Naive thymus-derived CD8-positive, alpha-beta T cell (primary cell): ENCODE data around the gene DHX40. TPM values are rescaled to one million over a fixed set of nuclear protein-coding genes. Genes with fewer than 3 reads are reported as not detected.
A peak's percentile ranks its signal among the peaks of the same experiment; 100 is the strongest.
"Not testable (repeated sequence)": the region's sequence is repeated elsewhere in the genome, so short reads cannot be mapped to it uniquely, and the experiment has no call there.

Source experiments
- ATAC-seq, 2 donors: fragments of 150-1000 bp; cut with Tn5 transposase in 1 of 2; sonication (Bioruptor Pico), chemical (Tn5 transposase) in 1 of 2; 1 replicate in 1 of 2; 2 replicates in 1 of 2; pipeline ENCODE4 v1.10.0; 2021; ENCODE audit warnings: mild to moderate bottlenecking in 2 of 2, moderate library complexity in 2 of 2
- POLR2A ChIA-PET: fragments of 350-600 bp; sonication (Branson Sonifier 250); formaldehyde crosslinking; loops from one replicate; lab custom pipeline; 2021; ENCODE audit warnings: antibody characterized with exemption; lab: Charles Lee
- DNase-seq, 10 donors: peaks; one replicate each; pipeline versions ENCODE4 v3.0.0 to v3.0.0-alpha.2; 2020 to 2022
- H3K27ac Mint-ChIP-seq, 10 donors: one replicate each; pipeline ENCODE4 v1.8.0; 2020 to 2022; ENCODE audit warnings: mild to moderate bottlenecking in 10 of 10, mixed read lengths in 10 of 10, moderate library complexity in 4 of 10, inconsistent platforms in 1 of 10
- H3K27me3 Mint-ChIP-seq, 5 donors: one replicate each; pipeline ENCODE4 v1.8.0; 2021 to 2022; ENCODE audit warnings: mixed read lengths in 5 of 5
- H3K36me3 Mint-ChIP-seq, 3 donors: one replicate each; pipeline ENCODE4 v1.8.0; 2020 to 2022; ENCODE audit warnings: mixed read lengths in 3 of 3, mild to moderate bottlenecking in 2 of 3, inconsistent platforms in 1 of 3
- H3K4me1 Mint-ChIP-seq, 4 donors: one replicate each; pipeline ENCODE4 v1.8.0; 2021 to 2022; ENCODE audit warnings: mixed read lengths in 4 of 4
- H3K4me3 Mint-ChIP-seq, 10 donors: one replicate each; pipeline ENCODE4 v1.8.0; 2020 to 2022; ENCODE audit warnings: mild to moderate bottlenecking in 10 of 10, mixed read lengths in 10 of 10, moderate library complexity in 6 of 10, inconsistent platforms in 1 of 10
- H3K9me3 Mint-ChIP-seq, 9 donors: one replicate each; pipeline ENCODE4 v1.8.0; 2020 to 2022; ENCODE audit warnings: mixed read lengths in 9 of 9, mild to moderate bottlenecking in 3 of 9, inconsistent platforms in 1 of 9, moderate library complexity in 1 of 9
- polyA plus RNA-seq, 3 donors: library from polyadenylated mRNA; unstranded; fragments of 300-500 nt; fragmentation: Illumina TruSeq; gene quantifications; one replicate each; pipeline ENCODE4 v1.2.3, GENCODE V29; 2021
- total RNA-seq, 8 experiments: library from RNA in 2 of 8; stranded (reverse) in 2 of 8; gene quantifications; one replicate each; pipeline ENCODE4 v1.2.3 and lab custom pipeline; 2021 to 2026

Gene DHX40
- total and polyA plus RNA-seq, 5 experiments from 2014 or later, result 23.6 to 34.8 (median 25.9) TPM

DNA sequence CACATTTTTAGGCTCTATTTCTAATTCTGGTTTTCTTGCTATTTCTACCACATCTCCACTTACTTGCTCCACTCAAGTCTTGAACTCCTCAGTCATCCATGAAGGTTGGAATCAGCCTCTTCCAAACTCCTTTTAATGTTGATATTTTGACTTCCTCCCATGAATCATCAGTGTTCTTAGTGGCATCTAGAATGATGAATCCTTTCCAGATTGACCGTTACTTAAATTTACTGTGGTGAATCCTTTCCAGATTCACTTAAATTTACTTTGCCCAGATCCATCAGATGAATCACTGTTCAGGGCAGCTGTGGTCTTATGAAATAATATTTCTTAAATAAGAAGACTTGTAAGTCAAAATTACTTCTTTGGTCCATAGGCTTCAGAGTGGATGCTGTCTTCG is 86.7 kb downstream of the DHX40 start:
- peak overlapping the region in 1 of 10 donors; percentile 29 for H3K4me3 Mint-ChIP-seq
- peaks cover 0 to 2% (median 0%) of the 10 kb centered on the region in 9 donors for H3K9me3 Mint-ChIP-seq
- POLR2A ChIA-PET, result interaction anchor here (1.0 kb wide), 1 partner anchor 32 kb away, joined by 4 read pairs; no protein-coding TSS in a partner anchor
- ATAC-seq, result no peak
- H3K27ac Mint-ChIP-seq, result peak overlapping the region in 1 of 10 donors; percentile 15
- H3K27me3 Mint-ChIP-seq, result no peaks in the 10 kb centered on the region
- H3K36me3 Mint-ChIP-seq, result peaks cover 15 to 94% (median 34%) of the 10 kb centered on the region in 3 donors
- peaks cover 8 to 38% (median 27%) of the 10 kb centered on the region in 4 donors for H3K4me1 Mint-ChIP-seq
- no peak for DNase-seq

DNA sequence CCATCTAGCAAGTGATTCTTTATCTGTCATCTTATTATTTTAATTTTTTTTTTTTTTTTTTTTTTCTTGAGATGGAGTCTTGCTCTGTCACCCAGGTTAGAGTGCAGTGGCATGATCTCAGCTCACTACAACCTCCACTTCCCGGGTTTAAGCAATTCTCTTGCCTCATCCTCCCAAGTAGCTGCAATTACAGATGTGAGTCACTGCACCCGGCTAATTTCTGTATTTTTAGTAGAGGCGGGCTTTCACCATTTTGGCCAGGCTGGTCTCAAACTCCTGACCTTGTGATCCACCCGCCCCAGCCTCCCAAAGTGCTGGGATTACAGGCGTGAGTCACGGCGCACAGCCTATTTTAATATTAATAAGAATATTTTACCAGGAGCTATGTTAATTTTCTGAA is 91.2 kb downstream of the DHX40 start:
- H3K4me3 Mint-ChIP-seq, H3K27me3 Mint-ChIP-seq, DNase-seq, H3K27ac Mint-ChIP-seq, ATAC-seq, H3K9me3 Mint-ChIP-seq: not testable (repeated sequence)
- POLR2A ChIA-PET, result interaction anchor here (0.6 kb wide), 1 partner anchor 36 kb away, joined by 5 read pairs; no protein-coding TSS in a partner anchor
- peaks cover 9 to 94% (median 29%) of the 10 kb centered on the region in 3 donors for H3K36me3 Mint-ChIP-seq
- H3K4me1 Mint-ChIP-seq, result peaks cover 2 to 12% (median 10%) of the 10 kb centered on the region in 4 donors

Other genes starting within 250 kb of the DHX40 start
- gene YPEL2, start 234.0 kb upstream of the DHX40 start, total RNA-seq, result 10 to 100 TPM; 73.5 to 75.0 TPM
- gene YPEL2, start 234.0 kb upstream of the DHX40 start, polyA plus RNA-seq, result 10 to 100 TPM; 22.0 to 28.7 (median 25.2) TPM
- gene CLTC, start 54.3 kb downstream of the DHX40 start, total RNA-seq, result 10 to 100 TPM; 89.6 to 94.9 TPM
- 10 to 100 TPM; 19.5 to 31.2 (median 23.7) TPM for gene CLTC, start 54.3 kb downstream of the DHX40 start, polyA plus RNA-seq
- gene PTRH2, start 141.8 kb downstream of the DHX40 start, total RNA-seq, result 10 to 100 TPM; 16.2 to 17.3 TPM
- gene PTRH2, start 141.8 kb downstream of the DHX40 start, polyA plus RNA-seq, result 10 to 100 TPM; 14.4 to 19.7 (median 17.8) TPM
- 10 to 100 TPM; 63.5 to 65.1 TPM for gene VMP1, start 142.0 kb downstream of the DHX40 start, total RNA-seq
- gene VMP1, start 142.0 kb downstream of the DHX40 start, polyA plus RNA-seq, result 10 to 100 TPM; 39.8 to 57.1 (median 40.9) TPM